KG1 (cell line): ENCODE data around the gene STMND1.
A peak's percentile ranks its signal among the peaks of the same experiment; 100 is the strongest.

Experiments
- DNase-seq: peaks from one replicate; lab custom pipeline; 2025; lab: John Stamatoyannopoulos, UW

Gene STMND1

DNA sequence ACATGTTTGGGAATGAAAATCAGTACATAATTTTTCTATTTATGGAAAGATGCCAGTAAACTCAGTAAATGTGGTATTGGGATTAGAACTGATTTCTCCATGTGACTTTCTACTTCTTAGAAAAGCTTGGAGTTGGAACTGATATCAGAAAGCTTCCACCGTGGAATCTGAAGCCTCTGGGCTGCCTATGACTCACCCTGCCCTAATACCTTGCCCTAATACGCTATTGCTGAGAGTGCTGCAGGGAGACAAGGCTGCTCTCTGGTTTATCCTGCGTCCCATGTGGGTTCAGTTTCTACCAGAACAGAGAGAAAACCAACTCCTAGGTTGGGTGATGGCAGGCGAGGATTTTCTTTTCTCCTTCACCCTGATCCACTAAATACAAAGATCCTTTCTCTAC, 3.3 kb upstream of the STMND1 start:
- no peak for DNase-seq

DNA sequence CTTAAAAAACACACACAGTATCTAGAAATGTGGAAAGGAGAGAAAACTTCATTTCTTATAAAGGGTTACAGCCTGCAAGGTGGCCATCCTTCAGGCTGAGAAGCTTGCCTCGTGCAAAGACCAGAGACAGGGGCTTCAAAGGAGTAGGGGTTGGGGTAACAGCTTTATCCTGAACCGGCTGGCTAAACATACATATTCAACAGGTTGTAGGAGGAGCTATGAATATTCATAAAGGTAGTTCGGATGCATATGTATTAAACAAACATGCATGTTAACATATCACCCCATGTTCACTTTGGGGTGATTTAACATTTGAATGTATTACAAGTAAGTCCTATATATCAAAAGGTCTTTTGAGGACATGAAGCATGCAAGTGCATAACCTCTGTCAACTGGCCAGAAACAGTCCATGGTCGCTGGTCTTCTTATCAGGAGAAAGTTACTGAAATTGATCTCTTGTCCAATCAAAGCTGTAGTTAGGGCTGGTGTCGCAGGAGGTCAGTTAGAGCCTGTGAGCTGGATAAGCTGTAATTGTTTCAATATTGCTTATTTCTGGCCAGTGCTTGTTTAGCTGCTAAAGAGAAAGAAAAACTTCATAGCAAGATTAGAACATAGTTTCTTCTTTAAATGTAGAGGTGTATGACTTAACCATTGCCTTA, 2.3 kb upstream of the STMND1 start:
- DNase-seq, result no peak

- DNase-seq, result no peak
Observed at GRCh38 chr6:17100806-17101205, 1.0 kb upstream of the STMND1 start.

- DNase-seq, result no peak
Observed at GRCh38 chr6:17102258-17102870, 514 bp downstream of the STMND1 start.

GRCh38 chr6:17103715-17104114, 1.9 kb downstream of the STMND1 start:
- DNase-seq, result no peak

- DNase-seq, result no peak
Observed at GRCh38 chr6:17107863-17108262, 6.0 kb downstream of the STMND1 start.

GRCh38 chr6:17115251-17116116, 13.6 kb downstream of the STMND1 start:
- no peak for DNase-seq

DNA sequence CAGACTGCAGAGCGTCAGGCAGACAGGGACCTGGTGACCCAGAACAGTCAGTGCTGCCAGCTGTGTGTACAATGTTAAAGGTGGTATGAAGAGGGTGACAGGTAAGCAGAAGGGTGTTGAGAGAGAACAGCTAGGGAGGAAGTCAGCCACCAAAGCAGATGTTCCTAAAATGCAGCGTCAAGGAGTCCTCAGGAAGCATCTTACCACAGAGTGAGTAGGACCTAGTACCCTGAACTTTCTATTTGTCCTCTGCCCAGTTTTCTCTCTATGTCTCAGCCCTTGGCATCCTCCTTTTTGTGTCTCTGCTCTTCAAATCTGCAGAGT, 14.2 kb downstream of the STMND1 start:
- no peak for DNase-seq

GRCh38 chr6:17120019-17120418, 18.2 kb downstream of the STMND1 start:
- no peak for DNase-seq

- no peak for DNase-seq
Observed at GRCh38 chr6:17125407-17125806, 23.6 kb downstream of the STMND1 start.

GRCh38 chr6:17130786-17131185, 28.9 kb downstream of the STMND1 start:
- no peak for DNase-seq

DNA sequence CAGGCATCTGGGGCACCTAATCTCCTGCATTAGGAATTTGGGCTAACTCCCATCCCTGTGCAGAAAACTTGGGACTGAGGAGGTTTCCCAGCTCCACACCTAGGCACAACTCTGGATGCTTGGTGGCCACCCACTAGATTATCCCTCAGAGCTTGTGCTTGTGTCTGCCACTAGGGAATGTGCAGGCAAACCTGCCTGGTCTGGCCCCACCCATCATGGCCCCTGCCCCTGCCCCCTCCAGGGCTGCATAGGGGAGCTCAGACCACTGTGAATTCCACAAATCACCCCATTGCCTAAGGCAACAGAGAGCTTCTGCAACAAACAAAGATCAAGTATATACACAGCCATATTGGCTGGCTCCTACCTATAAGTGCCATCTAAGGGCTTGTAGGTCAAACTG, 31.1 kb downstream of the STMND1 start:
- no peak for DNase-seq

- DNase-seq, result no peak
Observed at GRCh38 chr6:17138033-17138432, 36.2 kb downstream of the STMND1 start.

- no peak for DNase-seq
Observed at GRCh38 chr6:17144016-17144415, 42.2 kb downstream of the STMND1 start.

GRCh38 chr6:17149571-17149970, 47.7 kb downstream of the STMND1 start:
- DNase-seq, result no peak

DNA sequence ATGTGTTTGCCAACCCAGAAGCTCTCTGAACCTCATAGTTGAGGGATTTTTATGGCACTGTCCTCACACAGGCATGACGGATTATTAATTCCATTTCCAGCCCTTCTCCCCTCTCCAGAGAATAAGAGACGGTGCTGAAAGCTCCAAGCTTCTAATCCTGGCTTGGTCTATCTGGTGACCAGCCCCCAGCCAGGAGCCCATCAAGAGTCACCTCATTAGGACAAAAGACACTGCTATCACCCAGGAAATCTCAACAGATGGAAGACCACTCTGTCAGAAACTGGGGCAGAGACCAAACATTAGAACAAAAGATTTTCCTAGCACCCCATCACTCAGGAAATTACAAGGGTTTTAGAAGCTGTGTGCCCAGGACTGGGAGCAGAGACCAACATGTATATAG, 48.2 kb downstream of the STMND1 start:
- DNase-seq, result no peak

- no peak for DNase-seq
Observed at GRCh38 chr6:17151888-17152287, 50.0 kb downstream of the STMND1 start.

DNA sequence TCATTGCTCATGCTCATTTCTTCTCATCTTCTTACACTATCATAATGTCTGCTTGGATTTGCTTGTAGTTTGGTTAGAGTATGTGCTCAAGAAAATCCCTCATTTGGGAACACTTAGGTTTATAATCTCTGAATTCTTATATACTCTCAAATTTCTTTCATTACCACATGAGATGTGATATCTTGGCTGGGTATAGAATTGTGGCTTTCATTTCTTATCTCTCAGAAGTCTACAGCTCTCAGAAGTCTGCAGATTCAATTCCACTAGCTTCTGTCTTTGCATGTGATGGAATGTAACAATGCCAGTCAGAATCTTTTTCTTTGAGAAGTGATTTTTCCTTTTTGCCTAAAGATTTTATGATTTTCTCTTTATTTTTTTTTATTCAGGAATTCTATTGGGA, 50.9 kb downstream of the STMND1 start:
- no peak for DNase-seq

DNA sequence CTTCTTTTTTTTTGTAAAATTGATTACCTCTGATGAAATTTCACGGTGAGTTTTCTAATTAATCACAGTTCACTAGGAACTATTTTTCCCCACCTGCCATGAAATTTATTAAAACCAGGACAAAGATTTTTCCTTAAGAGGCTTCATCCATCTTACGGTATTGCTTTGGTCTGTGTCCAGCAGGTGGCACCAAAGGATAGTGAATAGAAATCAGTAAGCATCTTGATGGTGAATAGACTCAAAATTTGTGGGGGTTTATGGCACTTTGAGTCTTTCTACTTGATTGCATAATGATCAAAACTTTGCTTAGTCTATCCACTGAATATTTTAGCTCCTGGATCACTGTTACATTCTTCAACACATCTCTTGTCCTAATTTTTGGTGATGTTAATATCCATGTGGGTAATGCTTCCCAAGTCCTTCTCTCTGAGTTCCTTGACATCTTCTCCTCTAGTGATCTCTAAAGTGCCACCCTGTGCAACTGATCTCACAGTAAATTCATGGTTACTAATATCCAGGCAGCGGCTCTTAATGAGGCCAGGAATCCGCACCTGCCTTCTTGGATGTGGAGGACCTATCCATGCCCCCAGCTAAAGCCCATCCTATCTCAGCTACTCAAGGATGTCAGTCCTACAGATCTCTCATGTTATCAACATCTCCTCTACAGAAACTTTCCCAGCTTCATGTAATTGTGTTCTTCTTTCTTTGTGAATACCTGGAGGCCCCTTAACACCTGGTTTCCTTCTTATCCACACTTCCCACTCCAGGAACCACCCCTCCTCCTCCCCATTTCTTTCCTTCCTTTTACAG, 54.5 kb downstream of the STMND1 start:
- DNase-seq, result peak; percentile 27

DNA sequence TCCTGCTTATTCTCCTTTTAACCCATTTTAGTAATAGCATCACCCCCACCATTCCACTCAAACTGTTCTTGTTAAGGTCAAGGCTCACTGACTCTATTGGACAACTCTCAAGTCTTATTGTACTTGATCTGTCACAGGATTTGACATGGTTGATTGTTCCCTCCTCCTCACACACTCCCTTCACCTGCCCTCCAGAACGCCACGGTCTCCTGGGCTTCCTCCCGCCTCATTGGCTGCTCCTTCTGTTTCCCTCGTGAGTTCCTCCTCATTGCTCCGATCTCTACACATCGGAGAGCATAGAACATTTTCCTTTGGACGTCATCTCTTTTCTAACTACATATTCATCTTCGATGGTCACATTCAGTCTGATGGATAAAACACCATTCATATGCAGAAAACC, 55.1 kb downstream of the STMND1 start:
- DNase-seq, result no peak

DNA sequence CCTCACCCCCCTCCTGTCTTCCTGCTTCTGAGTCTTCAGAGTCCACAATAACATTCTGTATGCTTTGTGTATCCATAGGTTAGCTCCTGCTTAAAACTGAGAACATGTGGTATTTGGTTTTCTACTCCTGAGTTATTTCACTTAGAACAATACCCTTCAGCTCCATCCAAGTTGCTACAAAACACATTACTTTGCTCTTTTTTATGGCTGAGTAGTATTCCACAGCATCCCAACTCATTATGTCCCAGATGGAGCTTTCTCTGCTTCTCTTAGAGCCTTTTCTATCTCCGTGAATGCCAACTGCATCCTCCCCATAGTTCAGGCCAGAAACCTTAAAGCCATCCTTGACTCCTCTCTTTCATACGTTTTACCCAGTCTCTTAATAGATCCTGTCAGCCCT, 55.8 kb downstream of the STMND1 start:
- DNase-seq, result no peak

DNA sequence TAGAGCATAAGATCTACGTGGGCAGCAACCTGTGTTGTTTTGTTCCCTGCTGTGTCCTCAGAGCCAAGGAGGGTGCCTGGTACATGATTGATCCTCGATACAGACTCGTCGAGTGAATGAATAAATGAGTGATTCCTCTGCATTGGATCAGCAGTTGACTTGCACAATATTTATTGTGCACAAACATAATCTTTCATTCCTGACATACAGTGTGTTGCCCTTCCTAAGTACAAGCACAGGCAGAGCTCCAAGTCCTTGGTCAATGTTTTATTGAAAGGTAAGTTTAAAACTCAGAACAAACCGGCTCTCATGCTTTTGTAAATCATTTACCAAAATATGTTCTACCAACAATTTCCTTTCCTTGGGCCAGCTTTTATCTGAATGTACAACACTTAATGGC, 57.4 kb downstream of the STMND1 start:
- no peak for DNase-seq

GRCh38 chr6:17161076-17161475, 59.2 kb downstream of the STMND1 start:
- DNase-seq, result no peak
